Calu3 (cell line): ENCODE results near the gene FBXO41. TPM values are rescaled to one million over a fixed set of nuclear protein-coding genes. Genes with fewer than 3 reads are reported as not detected.

Source experiments
- BruUV-seq: library from RNA; stranded (reverse); fragments of 400-500 nt; replicated peaks from 2 replicates; lab custom pipeline; 2021; lab: Mats Ljungman, UMichigan
- CTCF ChIA-PET: fragments of 300-600 bp; sonication (Branson Sonifier 250); formaldehyde crosslinking; loops from one replicate; lab custom pipeline; 2022; ENCODE audit warnings: antibody characterized with exemption; lab: Charles Lee
- DNase-seq: peaks from one replicate; pipeline ENCODE4 v3.0.0; 2022
- H3K27ac Mint-ChIP-seq: one replicate; pipeline ENCODE4 v1.8.0; 2022; ENCODE audit warnings: mixed read lengths; ENCODE audit not compliant: unreplicated experiment
- H3K27me3 Mint-ChIP-seq: one replicate; pipeline ENCODE4 v1.8.0; 2022; ENCODE audit warnings: mixed read lengths; ENCODE audit not compliant: unreplicated experiment
- H3K36me3 Mint-ChIP-seq: one replicate; pipeline ENCODE4 v1.8.0; 2022; ENCODE audit warnings: mild to moderate bottlenecking, moderate library complexity, mixed read lengths; ENCODE audit not compliant: insufficient read depth, unreplicated experiment
- H3K4me1 Mint-ChIP-seq: one replicate; pipeline ENCODE4 v1.8.0; 2022; ENCODE audit warnings: mild to moderate bottlenecking, low read depth, mixed read lengths; ENCODE audit not compliant: unreplicated experiment
- H3K4me3 Mint-ChIP-seq: one replicate; pipeline ENCODE4 v1.8.0; 2022; ENCODE audit warnings: mild to moderate bottlenecking, low read depth, moderate library complexity, mixed read lengths; ENCODE audit not compliant: unreplicated experiment
- H3K9me3 Mint-ChIP-seq: one replicate; pipeline ENCODE4 v1.8.0; 2022; ENCODE audit warnings: low read depth, mixed read lengths; ENCODE audit not compliant: unreplicated experiment
- CTCF ChIP-seq: fragments of 200-600 bp; IDR thresholded peaks from one replicate; pipeline ENCODE4 v1.8.0; 2022; ENCODE audit warnings: antibody characterized with exemption; ENCODE audit not compliant: unreplicated experiment
- intact Hi-C: fragments of 100-400 bp; cut with micrococcal nuclease; formaldehyde crosslinking; loops from one replicate; pipeline ENCODE4 v1.10.0; 2022; ENCODE audit not compliant: unreplicated experiment
- total RNA-seq: library from RNA; stranded (reverse); gene quantifications from 2 replicates; pipeline ENCODE4 v1.2.3, GENCODE V29; 2022

The FBXO41 gene
- total RNA-seq, 1 experiment from 2014 or later = 15.0 TPM

- no peak for TF ChIP-seq CTCF
- no peak for DNase-seq
- intact Hi-C loops = no loop called here
- peaks cover 63% of the 10 kb centered on the region for H3K36me3 Mint-ChIP-seq
- no peaks in the 10 kb centered on the region for H3K4me1 Mint-ChIP-seq
- no peaks in the 10 kb centered on the region for H3K27me3 Mint-ChIP-seq
- no TSS peak for BruUV-seq
- CTCF ChIA-PET = interaction anchor here (1.4 kb wide), 1 partner anchor 20 kb away, joined by 4 read pairs; the partner anchor contains the start of gene CCT7
- H3K9me3 Mint-ChIP-seq = no peaks in the 10 kb centered on the region
- no peak overlapping the region for H3K27ac Mint-ChIP-seq
- no peak overlapping the region for H3K4me3 Mint-ChIP-seq
These were observed 30.9 kb downstream of the FBXO41 start for GRCh38 chr2:73253400-73253799.

GRCh38 chr2:73252238-73253027 is 31.8 kb downstream of the FBXO41 start:
- CTCF ChIA-PET = interaction anchor here (0.7 kb wide), 1 partner anchor 284 kb away, joined by 4 read pairs; no protein-coding TSS in a partner anchor
- BruUV-seq = no TSS peak
- intact Hi-C loops = no loop called here
- Mint-ChIP-seq H3K4me1 (no peaks in the 10 kb centered on the region), H3K36me3 (peaks cover 68% of the 10 kb centered on the region), H3K27ac (no peak overlapping the region), H3K9me3 (no peaks in the 10 kb centered on the region), H3K4me3 (no peak overlapping the region), H3K27me3 (no peaks in the 10 kb centered on the region)
- no peak for DNase-seq
- no peak for TF ChIP-seq CTCF

DNA sequence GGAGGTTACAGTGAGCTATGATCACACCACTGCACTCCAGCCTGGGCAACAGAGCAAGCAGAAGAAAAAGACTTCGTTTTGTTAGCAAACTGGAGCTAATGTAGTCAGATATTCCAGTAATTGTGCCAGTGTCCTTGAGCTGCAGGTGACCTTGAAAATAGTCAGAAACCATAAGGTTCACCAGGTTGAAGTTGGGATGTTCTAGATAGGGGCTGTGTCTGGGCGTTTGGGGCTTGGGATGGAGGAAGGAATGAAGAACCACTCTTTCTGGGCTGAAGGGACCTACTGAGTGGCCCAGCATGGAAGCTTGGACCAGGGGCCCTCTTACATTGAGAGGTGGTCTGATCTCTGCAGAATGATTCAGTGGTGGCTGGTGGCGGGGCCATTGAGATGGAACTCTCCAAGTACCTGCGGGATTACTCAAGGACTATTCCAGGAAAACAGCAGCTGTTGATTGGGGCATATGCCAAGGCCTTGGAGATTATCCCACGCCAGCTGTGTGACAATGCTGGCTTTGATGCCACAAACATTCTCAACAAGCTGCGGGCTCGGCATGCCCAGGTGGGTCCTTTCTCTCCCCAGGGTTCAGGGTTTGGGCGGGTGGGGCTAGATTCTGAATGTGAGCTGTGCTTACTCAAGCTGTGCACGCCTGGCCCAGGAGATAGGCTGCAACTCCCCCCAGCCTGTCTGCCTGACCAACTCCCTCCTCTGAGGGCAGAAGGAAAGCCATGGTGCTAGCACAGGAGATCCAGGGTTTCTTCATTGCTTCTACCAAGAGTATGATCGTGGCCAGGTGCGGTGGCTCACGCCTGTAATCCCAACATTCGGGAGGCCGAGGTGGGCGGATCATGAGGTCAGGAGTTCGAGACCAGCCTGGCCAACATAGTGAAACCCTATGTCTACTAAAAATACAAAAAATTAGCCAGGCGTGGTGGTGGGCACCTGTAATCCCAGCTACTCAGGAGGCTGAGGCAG is 33.1 kb downstream of the FBXO41 start:
- H3K4me1 Mint-ChIP-seq = no peaks in the 10 kb centered on the region
- H3K27ac Mint-ChIP-seq = no peak overlapping the region
- CTCF ChIA-PET = interaction anchor here (0.5 to 0.7 kb wide), 5 partner anchors 10 to 285 kb away, joined by 3 to 4 read pairs (median 3); partner anchors contain the start of gene PRADC1
- no peaks in the 10 kb centered on the region for H3K27me3 Mint-ChIP-seq
- no TSS peak for BruUV-seq
- no peak for TF ChIP-seq CTCF
- H3K4me3 Mint-ChIP-seq = no peak overlapping the region
- peaks cover 80% of the 10 kb centered on the region for H3K36me3 Mint-ChIP-seq
- DNase-seq = no peak
- H3K9me3 Mint-ChIP-seq = no peaks in the 10 kb centered on the region
- intact Hi-C loops = no loop called here

DNA sequence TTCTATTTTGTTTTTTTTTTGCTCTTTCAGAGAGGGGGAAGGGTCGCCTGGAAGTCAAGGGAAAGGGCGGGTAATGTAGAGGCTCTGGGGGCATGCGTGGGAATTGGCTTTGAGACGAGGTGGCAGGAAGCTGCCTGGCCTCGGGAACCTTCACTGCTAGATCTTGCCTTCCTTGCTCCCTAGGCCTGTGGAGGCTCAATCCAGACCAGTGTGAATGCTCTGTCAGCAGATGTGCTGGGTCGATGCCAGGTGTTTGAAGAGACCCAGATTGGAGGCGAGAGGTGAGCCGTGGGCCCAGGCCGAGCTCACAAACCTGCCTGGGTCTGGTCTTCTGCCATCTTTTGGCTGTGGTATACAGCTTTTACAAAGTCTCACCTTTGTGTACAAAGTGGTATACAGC is 34.6 kb downstream of the FBXO41 start:
- no peak overlapping the region for H3K4me3 Mint-ChIP-seq
- BruUV-seq = no TSS peak

More for the DNA sequence above, 34.6 kb downstream of the FBXO41 start:
- peaks cover 87% of the 10 kb centered on the region for H3K36me3 Mint-ChIP-seq
- H3K27me3 Mint-ChIP-seq = no peaks in the 10 kb centered on the region
- no peaks in the 10 kb centered on the region for H3K9me3 Mint-ChIP-seq
- intact Hi-C loops = no loop called here
- H3K4me1 Mint-ChIP-seq = no peaks in the 10 kb centered on the region
- DNase-seq = no peak
- no peak for TF ChIP-seq CTCF
- CTCF ChIA-PET = no interaction called here
- no peak overlapping the region for H3K27ac Mint-ChIP-seq
